Tibial nerve (tissue), 4 donors: Measurements from ENCODE around the gene SVIL. TPM values are rescaled to one million over a fixed set of nuclear protein-coding genes. Genes with fewer than 3 reads are reported as not detected.

ENCODE experiments used
- DNase-seq, 2 donors: peaks; one replicate each; pipeline ENCODE4 v3.0.0-alpha.2; 2019; ENCODE audit warnings: low spot score in 2 of 2
- H3K27ac ChIP-seq, 4 donors: fragments of 200-600 bp; sonication (generic) in 3 of 4; one replicate each; pipeline ENCODE4 v1.5.1; 2017 to 2019; ENCODE audit warnings: mild to moderate bottlenecking in 1 of 4
- H3K27me3 ChIP-seq, 2 donors: fragments of 200-600 bp; sonication (generic) in 1 of 2; one replicate each; pipeline versions ENCODE4 v1.5.1 to v1.6.0; 2017 to 2019
- H3K36me3 ChIP-seq, 3 donors: fragments of 200-600 bp; sonication (generic); one replicate each; pipeline ENCODE4 v1.5.1; 2018 to 2019
- H3K4me1 ChIP-seq, 4 donors: fragments of 200-600 bp; sonication (generic) in 3 of 4; one replicate each; pipeline ENCODE4 v1.5.1; 2017 to 2019
- H3K4me3 ChIP-seq, 4 donors: fragments of 200-600 bp; sonication (generic) in 3 of 4; one replicate each; pipeline ENCODE4 v1.5.1; 2017 to 2019; ENCODE audit warnings: mild to moderate bottlenecking in 1 of 4, moderate library complexity in 1 of 4
- H3K9me3 ChIP-seq, 4 donors: fragments of 200-600 bp; sonication (generic) in 3 of 4; one replicate each; pipeline ENCODE4 v1.5.1; 2017 to 2019
- EP300 ChIP-seq, 2 donors: sonication (generic); formaldehyde crosslinking; IDR thresholded peaks; one replicate each; pipeline ENCODE4 v1.6.1; 2017; ENCODE audit warnings: antibody characterized with exemption in 2 of 2, mild to moderate bottlenecking in 1 of 2
- POLR2A ChIP-seq, 2 donors: fragments of 450-650 bp; IDR thresholded peaks; one replicate each; pipeline ENCODE4 v1.6.1; 2017; ENCODE audit warnings: antibody characterized with exemption in 2 of 2, mild to moderate bottlenecking in 2 of 2, moderate library complexity in 2 of 2
- WGBS, 2 donors: methylation state at CpG; one replicate each; pipeline ENCODE4 v1.1.5; 2018; 5-methylcytosine and 5-hydroxymethylcytosine counted together
- total RNA-seq, 4 donors: library from RNA; depleted of rRNA; stranded (reverse); fragments of >200 nt; gene quantifications; one replicate each; pipeline ENCODE4 v1.1.0, GENCODE V29; 2016
- TF ChIP-seq, protein P1 (sequence below), 5 experiments: fragments of 200-600 bp in 3 of 5; fragments of 450-650 bp in 2 of 5; sonication (generic) in 3 of 5; IDR thresholded peaks; one replicate each; pipeline ENCODE4 v1.5.1; 2016 to 2019; ENCODE audit warnings: antibody characterized with exemption in 5 of 5, mild to moderate bottlenecking in 3 of 5, moderate library complexity in 2 of 5

SVIL gene
- total RNA-seq, 4 donors from 2014 or later = 23.6 to 32.0 (median 26.0) TPM

DNA sequence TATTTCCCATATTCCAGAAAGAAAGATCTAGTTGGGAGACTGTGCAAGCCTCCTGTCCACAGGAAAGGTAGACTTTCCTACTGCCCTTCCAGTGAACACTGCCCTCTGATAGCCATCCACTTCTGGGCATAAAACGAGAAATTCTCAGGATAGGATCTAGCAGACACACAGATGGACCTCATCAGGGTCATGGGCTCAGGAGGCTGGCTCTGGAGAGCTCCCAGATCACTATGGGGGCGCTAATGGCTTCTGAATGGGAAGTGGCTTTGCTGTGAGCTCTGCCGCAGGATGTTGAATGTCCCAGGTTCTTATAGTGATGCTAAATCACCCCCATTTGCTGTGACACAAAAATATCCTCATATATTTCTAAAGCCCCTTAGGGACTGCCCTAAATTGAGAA lies 77.1 kb downstream of the SVIL start:
- Histone ChIP-seq H3K27ac (no peak overlapping the region), H3K27me3 (no peaks in the 10 kb centered on the region), H3K36me3 (peaks cover 0 to 22% (median 0%) of the 10 kb centered on the region in 3 donors), H3K9me3 (no peaks in the 10 kb centered on the region), H3K4me1 (peaks cover 0 to 14% (median 0%) of the 10 kb centered on the region in 4 donors), H3K4me3 (no peak overlapping the region)
- TF ChIP-seq EP300 (IDR thresholded peaks at IDR 0.05) (no peak), POLR2A (IDR thresholded peaks at IDR 0.05) (no peak)
- TF ChIP-seq, protein P1, sequence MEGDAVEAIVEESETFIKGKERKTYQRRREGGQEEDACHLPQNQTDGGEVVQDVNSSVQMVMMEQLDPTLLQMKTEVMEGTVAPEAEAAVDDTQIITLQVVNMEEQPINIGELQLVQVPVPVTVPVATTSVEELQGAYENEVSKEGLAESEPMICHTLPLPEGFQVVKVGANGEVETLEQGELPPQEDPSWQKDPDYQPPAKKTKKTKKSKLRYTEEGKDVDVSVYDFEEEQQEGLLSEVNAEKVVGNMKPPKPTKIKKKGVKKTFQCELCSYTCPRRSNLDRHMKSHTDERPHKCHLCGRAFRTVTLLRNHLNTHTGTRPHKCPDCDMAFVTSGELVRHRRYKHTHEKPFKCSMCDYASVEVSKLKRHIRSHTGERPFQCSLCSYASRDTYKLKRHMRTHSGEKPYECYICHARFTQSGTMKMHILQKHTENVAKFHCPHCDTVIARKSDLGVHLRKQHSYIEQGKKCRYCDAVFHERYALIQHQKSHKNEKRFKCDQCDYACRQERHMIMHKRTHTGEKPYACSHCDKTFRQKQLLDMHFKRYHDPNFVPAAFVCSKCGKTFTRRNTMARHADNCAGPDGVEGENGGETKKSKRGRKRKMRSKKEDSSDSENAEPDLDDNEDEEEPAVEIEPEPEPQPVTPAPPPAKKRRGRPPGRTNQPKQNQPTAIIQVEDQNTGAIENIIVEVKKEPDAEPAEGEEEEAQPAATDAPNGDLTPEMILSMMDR (IDR thresholded peaks at IDR 0.05) = no peak
- WGBS, 2 donors = 78 to 94% methylated on average over 3 of the region's 3 CpGs
- DNase-seq = no peak

DNA sequence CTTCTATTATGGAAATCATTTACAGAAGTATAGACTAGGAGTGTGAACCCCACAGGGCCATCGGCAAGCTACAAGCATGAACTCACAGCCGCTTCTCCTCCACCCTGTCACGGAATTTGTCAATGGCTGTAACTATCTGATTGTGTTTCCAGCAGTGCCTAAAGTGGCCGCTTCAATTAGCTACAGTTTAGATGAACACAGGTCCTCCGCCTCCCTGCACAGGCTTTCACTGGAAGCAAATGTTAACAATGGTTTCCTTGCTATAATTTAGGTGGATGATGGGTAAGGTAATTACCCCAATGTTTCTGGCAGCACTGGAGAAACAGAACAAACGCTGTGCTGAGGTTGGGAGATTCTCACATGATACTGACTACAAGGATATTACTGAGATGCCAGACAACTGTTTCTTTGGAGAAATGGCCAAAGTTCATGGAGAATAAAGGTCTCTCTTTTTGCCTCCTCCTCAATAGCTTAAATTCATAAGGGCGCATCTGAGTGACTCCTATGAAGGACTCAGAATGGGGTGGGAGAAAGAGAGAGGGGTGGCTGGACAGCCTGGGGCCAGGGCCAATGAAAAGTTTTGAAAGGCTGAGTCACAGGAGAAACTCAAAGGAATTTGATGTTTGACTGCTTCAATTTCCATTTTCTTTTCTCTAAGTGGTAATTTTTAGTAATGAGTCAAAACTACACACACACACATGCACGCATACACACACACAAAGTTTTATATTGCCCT lies 78.9 kb downstream of the SVIL start:
- DNase-seq = no peak
- Histone ChIP-seq H3K36me3 (peaks cover 0 to 22% (median 0%) of the 10 kb centered on the region in 3 donors), H3K27ac (peak overlapping the region in 2 of 4 donors; percentile 38), H3K4me3 (no peak overlapping the region), H3K9me3 (no peaks in the 10 kb centered on the region), H3K4me1 (peaks cover 0 to 14% (median 0%) of the 10 kb centered on the region in 4 donors), H3K27me3 (no peaks in the 10 kb centered on the region)
- TF ChIP-seq, protein P1 (IDR thresholded peaks at IDR 0.05) = no peak
- no peak for TF ChIP-seq EP300 (IDR thresholded peaks at IDR 0.05)
- no peak for TF ChIP-seq POLR2A (IDR thresholded peaks at IDR 0.05)
- WGBS, 2 donors = 40 to 50% methylated on average over 8 of the region's 8 CpGs

DNA sequence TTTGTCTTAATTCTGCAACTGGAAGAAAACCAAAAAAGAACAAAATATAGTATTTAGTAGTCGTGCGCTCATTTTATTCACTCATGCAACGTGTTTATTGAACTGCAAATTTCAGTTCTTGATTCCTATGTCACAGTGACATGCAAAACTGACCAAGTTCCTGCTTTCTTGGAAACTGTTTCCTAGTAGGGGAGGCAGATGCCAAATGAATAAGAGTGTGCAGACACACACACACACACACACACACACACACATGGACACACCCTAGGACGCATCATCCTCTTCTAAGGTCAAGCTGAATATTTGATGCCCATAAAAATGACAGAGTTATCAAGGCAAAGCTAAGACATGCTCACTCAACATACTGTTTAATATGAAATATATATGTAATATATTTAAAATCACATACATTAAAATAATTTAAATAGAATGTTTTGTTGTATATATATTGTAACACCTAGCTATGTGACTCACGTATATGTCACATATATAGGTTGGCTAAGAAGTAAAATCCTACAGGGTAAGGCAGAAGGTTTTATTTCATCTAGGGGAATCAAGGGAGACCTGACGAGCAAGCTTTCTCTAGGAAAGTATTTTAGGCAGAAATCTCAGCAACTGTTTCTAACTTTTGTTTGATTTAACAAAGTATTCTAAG lies 79.6 kb downstream of the SVIL start:
- DNase-seq = no peak
- no peaks in the 10 kb centered on the region for H3K27me3 ChIP-seq
- no peaks in the 10 kb centered on the region for H3K9me3 ChIP-seq
- WGBS, 2 donors = 73 to 83% methylated on average over 6 of the region's 6 CpGs
- peaks cover 0 to 28% (median 0%) of the 10 kb centered on the region in 3 donors for H3K36me3 ChIP-seq
- peak overlapping the region in 2 of 4 donors; percentile 38 for H3K27ac ChIP-seq
- TF ChIP-seq, protein P1 (IDR thresholded peaks at IDR 0.05) = no peak
- no peak for TF ChIP-seq POLR2A (IDR thresholded peaks at IDR 0.05)
- no peak for TF ChIP-seq EP300 (IDR thresholded peaks at IDR 0.05)
- H3K4me3 ChIP-seq = no peak overlapping the region
- H3K4me1 ChIP-seq = peaks cover 0 to 14% (median 0%) of the 10 kb centered on the region in 4 donors

DNA sequence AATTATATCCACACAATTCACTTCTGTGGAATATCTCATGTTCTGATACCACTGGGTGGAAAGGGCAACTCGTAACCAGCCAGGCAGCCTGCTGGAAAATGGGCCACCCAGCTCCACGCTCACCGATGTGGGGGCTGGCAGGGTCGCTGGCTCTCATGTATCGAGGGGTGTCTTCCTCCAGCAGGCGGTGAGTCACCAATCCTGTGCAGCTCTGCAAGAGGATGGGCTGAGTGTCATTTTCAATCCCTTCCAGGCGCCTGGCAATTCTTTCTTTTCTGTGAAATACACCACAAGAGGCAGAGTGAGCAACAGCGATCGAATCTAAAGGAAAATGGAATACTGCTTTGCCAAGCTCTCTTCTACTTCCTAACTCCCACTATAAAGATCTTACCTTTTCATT lies 80.1 kb downstream of the SVIL start:
- H3K36me3 ChIP-seq = peaks cover 0 to 32% (median 0%) of the 10 kb centered on the region in 3 donors
- no peak for DNase-seq
- TF ChIP-seq POLR2A (IDR thresholded peaks at IDR 0.05) (no peak), EP300 (IDR thresholded peaks at IDR 0.05) (no peak)
- TF ChIP-seq, protein P1 (IDR thresholded peaks at IDR 0.05) = no peak
- WGBS, 2 donors = 77 to 82% methylated on average over 9 of the region's 9 CpGs
- H3K27me3 ChIP-seq = no peaks in the 10 kb centered on the region
- H3K9me3 ChIP-seq = no peaks in the 10 kb centered on the region
- no peak overlapping the region for H3K27ac ChIP-seq
- H3K4me1 ChIP-seq = peaks cover 0 to 14% (median 0%) of the 10 kb centered on the region in 4 donors
- H3K4me3 ChIP-seq = no peak overlapping the region
